Measurements from ENCODE around the gene PLCE1.

The PLCE1 gene

DNA sequence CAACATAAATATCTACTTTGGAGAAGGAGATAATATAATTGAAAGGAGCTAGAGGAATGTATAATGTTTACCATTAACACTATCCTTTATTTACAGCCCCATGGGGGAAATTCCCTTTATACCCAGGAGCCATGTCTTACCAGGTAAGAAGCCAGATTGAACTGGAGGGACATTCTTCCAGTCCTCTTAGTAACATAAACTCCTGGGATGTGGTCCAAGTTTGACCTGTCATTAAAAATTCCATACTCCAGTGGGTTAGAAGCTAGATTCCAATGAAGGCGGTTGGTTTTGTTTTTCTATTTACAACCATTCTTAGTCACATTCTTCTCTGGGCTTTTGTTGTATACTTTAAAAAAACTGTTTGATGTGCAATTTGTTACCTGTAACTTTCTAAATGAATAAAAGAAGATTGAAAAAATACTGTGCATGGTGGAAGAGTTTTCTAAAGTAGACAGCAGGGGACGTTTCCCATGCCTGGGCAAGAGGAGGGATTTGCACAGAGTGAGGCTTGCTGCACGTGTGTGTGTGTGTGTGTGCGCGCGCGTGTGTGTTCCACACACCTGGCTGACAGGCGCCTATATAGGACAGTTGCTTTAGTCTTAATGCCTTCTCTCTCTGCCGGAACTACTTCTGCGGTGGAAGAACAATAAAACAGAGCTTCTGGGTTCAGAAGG lies 2.0 kb downstream of the PLCE1 start:
- no peak overlapping the region for H3K9ac ChIP-seq (ENCODE audit: low read length)
- H3K9me3 ChIP-seq (ENCODE audit: control insufficient read depth, low read length) = no peaks in the 10 kb centered on the region
- H3K36me3 ChIP-seq (ENCODE audit: control insufficient read depth, insufficient read depth, low read length) = no peaks in the 10 kb centered on the region
- H3K4me3 ChIP-seq (ENCODE audit: low read length) = no peak overlapping the region
- H3K4me1 ChIP-seq (ENCODE audit: control insufficient read depth, insufficient read depth, low read length) = peaks cover 33% of the 10 kb centered on the region
- H3K27me3 ChIP-seq (ENCODE audit: control insufficient read depth, insufficient read depth, low read length) = peaks cover 6% of the 10 kb centered on the region

GRCh38 chr10:93996551-93996950 lies 2.8 kb downstream of the PLCE1 start:
- H3K4me3 ChIP-seq (ENCODE audit: low read length) = no peak overlapping the region
- H3K36me3 ChIP-seq (ENCODE audit: control insufficient read depth, insufficient read depth, low read length) = no peaks in the 10 kb centered on the region
- H3K9me3 ChIP-seq (ENCODE audit: control insufficient read depth, low read length) = no peaks in the 10 kb centered on the region
- no peak overlapping the region for H3K9ac ChIP-seq (ENCODE audit: low read length)
- H3K27me3 ChIP-seq (ENCODE audit: control insufficient read depth, insufficient read depth, low read length) = peaks cover 6% of the 10 kb centered on the region
- peaks cover 33% of the 10 kb centered on the region for H3K4me1 ChIP-seq (ENCODE audit: control insufficient read depth, insufficient read depth, low read length)

DNA sequence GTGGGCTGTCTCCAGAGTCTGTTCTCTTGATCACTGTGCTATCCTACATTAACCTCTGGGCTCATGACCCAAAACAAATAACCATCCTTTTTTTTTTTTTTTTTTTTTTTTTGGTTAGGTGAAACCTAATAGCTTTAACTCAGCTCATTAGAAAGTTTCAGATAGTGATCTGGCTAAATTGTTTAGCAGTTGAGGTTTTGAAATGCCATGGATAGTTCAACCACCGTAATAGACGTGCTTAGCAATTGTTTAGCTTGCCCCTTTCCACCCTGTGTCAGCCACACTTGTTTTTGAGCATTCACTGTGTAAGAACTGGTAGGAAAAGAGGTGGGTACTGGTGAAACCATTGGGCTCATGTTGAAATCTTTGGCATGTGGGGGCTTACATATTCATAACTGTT lies 3.8 kb downstream of the PLCE1 start:
- no peak overlapping the region for H3K9ac ChIP-seq (ENCODE audit: low read length)
- peaks cover 6% of the 10 kb centered on the region for H3K27me3 ChIP-seq (ENCODE audit: control insufficient read depth, insufficient read depth, low read length)
- no peaks in the 10 kb centered on the region for H3K9me3 ChIP-seq (ENCODE audit: control insufficient read depth, low read length)
- H3K4me3 ChIP-seq (ENCODE audit: low read length) = no peak overlapping the region
- no peaks in the 10 kb centered on the region for H3K36me3 ChIP-seq (ENCODE audit: control insufficient read depth, insufficient read depth, low read length)
- peaks cover 36% of the 10 kb centered on the region for H3K4me1 ChIP-seq (ENCODE audit: control insufficient read depth, insufficient read depth, low read length)

DNA sequence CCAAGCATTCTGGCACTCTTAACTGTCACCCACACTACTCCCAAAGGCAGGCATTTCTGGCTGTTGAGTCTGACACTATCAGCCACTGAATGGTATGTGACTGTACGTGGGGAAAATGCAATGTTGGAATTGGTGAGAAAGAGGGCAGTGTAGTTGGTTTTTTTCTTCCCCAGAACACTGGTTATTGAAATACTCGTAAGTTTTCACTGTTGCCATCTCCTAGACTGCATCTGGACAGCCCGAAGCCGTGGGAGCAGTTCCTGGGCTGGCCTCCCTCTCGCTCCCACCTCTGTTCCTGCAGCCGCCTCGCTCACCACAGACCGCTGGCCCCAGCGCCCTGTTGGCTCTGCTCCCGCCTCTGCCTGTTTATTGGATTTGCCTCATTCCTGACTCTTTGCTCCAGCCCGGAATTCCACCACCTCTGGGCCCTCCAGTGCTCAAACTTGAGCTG lies 5.7 kb downstream of the PLCE1 start:
- H3K9ac ChIP-seq (ENCODE audit: low read length) = peak overlapping the region; percentile 20
- no peaks in the 10 kb centered on the region for H3K9me3 ChIP-seq (ENCODE audit: control insufficient read depth, low read length)
- no peaks in the 10 kb centered on the region for H3K36me3 ChIP-seq (ENCODE audit: control insufficient read depth, insufficient read depth, low read length)
- peaks cover 26% of the 10 kb centered on the region for H3K4me1 ChIP-seq (ENCODE audit: control insufficient read depth, insufficient read depth, low read length)
- peaks cover 6% of the 10 kb centered on the region for H3K27me3 ChIP-seq (ENCODE audit: control insufficient read depth, insufficient read depth, low read length)
- H3K4me3 ChIP-seq (ENCODE audit: low read length) = no peak overlapping the region

DNA sequence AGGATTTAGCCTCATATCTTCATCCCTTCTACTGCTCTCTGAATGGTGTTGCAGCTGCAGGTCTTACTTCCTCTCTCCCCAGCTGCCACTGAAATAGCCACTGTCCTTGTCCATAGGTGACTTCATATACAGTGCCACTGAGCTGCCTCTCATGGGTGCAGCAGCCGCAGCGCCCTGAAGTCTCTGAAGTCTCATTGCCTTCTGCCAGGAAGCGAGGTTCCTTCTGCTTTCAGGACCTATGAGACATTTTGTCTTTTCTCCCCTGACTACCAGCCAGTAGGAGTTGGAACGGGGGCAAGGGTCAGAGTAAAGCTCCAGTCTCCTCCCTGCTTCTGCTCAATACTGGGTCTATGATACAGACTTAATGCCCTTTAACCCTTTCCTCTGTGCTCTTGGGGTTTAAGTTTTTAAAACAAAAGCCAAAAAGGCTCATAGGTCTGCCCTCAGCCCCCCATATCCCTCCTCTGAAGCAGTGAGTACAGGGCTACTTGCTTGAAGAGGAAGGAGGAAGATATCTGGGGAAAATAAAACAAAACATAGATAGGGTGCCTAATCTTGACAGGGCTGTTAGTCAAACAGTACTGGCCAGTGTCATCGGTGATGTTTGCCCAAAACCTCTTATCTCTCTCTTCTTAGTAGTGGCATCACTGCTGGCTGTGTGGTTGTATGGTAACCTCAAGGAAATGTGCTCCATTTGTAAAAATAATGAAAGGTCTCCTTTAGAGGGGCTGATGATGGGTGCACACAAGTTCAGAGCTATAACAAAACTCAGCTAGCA lies 7.1 kb downstream of the PLCE1 start:
- H3K4me3 ChIP-seq (ENCODE audit: low read length) = no peak overlapping the region
- H3K4me1 ChIP-seq (ENCODE audit: control insufficient read depth, insufficient read depth, low read length) = peaks cover 36% of the 10 kb centered on the region
- no peaks in the 10 kb centered on the region for H3K9me3 ChIP-seq (ENCODE audit: control insufficient read depth, low read length)
- no peaks in the 10 kb centered on the region for H3K27me3 ChIP-seq (ENCODE audit: control insufficient read depth, insufficient read depth, low read length)
- no peaks in the 10 kb centered on the region for H3K36me3 ChIP-seq (ENCODE audit: control insufficient read depth, insufficient read depth, low read length)
- H3K9ac ChIP-seq (ENCODE audit: low read length) = no peak overlapping the region

DNA sequence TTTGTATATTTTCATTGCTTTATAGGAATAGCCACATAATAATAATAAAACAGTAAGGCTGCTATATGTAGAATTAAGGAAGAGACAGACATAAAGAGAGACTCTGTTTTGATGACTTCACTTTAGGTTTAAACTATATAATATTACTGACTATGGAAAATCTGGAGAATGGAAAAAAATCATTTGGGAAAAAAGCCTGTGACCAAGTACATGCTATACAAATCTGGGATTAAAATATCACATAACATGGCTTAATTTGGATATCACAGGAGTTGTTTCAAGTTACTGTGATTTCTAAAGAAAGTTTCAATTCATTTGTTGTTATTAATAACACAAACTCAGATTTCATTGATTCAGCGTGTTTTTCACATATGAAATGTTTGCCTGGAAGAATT lies 7.7 kb downstream of the PLCE1 start:
- H3K36me3 ChIP-seq (ENCODE audit: control insufficient read depth, insufficient read depth, low read length) = no peaks in the 10 kb centered on the region
- no peak overlapping the region for H3K9ac ChIP-seq (ENCODE audit: low read length)
- no peaks in the 10 kb centered on the region for H3K9me3 ChIP-seq (ENCODE audit: control insufficient read depth, low read length)

GRCh38 chr10:94002156-94002555 lies 8.4 kb downstream of the PLCE1 start:
- Histone ChIP-seq H3K4me1 (ENCODE audit: control insufficient read depth, insufficient read depth, low read length) (peaks cover 48% of the 10 kb centered on the region), H3K9ac (ENCODE audit: low read length) (no peak overlapping the region), H3K4me3 (ENCODE audit: low read length) (no peak overlapping the region), H3K27me3 (ENCODE audit: control insufficient read depth, insufficient read depth, low read length) (no peaks in the 10 kb centered on the region), H3K36me3 (ENCODE audit: control insufficient read depth, insufficient read depth, low read length) (no peaks in the 10 kb centered on the region), H3K9me3 (ENCODE audit: control insufficient read depth, low read length) (no peaks in the 10 kb centered on the region)

More for the DNA sequence above, 7.7 kb downstream of the PLCE1 start:
- Histone ChIP-seq H3K4me1 (ENCODE audit: control insufficient read depth, insufficient read depth, low read length) (peaks cover 42% of the 10 kb centered on the region), H3K27me3 (ENCODE audit: control insufficient read depth, insufficient read depth, low read length) (no peaks in the 10 kb centered on the region), H3K4me3 (ENCODE audit: low read length) (no peak overlapping the region)

GRCh38 chr10:94003488-94003887 lies 9.8 kb downstream of the PLCE1 start:
- no peaks in the 10 kb centered on the region for H3K27me3 ChIP-seq (ENCODE audit: control insufficient read depth, insufficient read depth, low read length)
- no peak overlapping the region for H3K4me3 ChIP-seq (ENCODE audit: low read length)
- no peak overlapping the region for H3K9ac ChIP-seq (ENCODE audit: low read length)
- peaks cover 53% of the 10 kb centered on the region for H3K4me1 ChIP-seq (ENCODE audit: control insufficient read depth, insufficient read depth, low read length)
- no peaks in the 10 kb centered on the region for H3K9me3 ChIP-seq (ENCODE audit: control insufficient read depth, low read length)
- no peaks in the 10 kb centered on the region for H3K36me3 ChIP-seq (ENCODE audit: control insufficient read depth, insufficient read depth, low read length)

- peaks cover 53% of the 10 kb centered on the region for H3K4me1 ChIP-seq (ENCODE audit: control insufficient read depth, insufficient read depth, low read length)
- no peaks in the 10 kb centered on the region for H3K27me3 ChIP-seq (ENCODE audit: control insufficient read depth, insufficient read depth, low read length)
- no peak overlapping the region for H3K9ac ChIP-seq (ENCODE audit: low read length)
- H3K36me3 ChIP-seq (ENCODE audit: control insufficient read depth, insufficient read depth, low read length) = no peaks in the 10 kb centered on the region
- no peaks in the 10 kb centered on the region for H3K9me3 ChIP-seq (ENCODE audit: control insufficient read depth, low read length)
- no peak overlapping the region for H3K4me3 ChIP-seq (ENCODE audit: low read length)
Observed at GRCh38 chr10:94005050-94005449, 11.3 kb downstream of the PLCE1 start.

DNA sequence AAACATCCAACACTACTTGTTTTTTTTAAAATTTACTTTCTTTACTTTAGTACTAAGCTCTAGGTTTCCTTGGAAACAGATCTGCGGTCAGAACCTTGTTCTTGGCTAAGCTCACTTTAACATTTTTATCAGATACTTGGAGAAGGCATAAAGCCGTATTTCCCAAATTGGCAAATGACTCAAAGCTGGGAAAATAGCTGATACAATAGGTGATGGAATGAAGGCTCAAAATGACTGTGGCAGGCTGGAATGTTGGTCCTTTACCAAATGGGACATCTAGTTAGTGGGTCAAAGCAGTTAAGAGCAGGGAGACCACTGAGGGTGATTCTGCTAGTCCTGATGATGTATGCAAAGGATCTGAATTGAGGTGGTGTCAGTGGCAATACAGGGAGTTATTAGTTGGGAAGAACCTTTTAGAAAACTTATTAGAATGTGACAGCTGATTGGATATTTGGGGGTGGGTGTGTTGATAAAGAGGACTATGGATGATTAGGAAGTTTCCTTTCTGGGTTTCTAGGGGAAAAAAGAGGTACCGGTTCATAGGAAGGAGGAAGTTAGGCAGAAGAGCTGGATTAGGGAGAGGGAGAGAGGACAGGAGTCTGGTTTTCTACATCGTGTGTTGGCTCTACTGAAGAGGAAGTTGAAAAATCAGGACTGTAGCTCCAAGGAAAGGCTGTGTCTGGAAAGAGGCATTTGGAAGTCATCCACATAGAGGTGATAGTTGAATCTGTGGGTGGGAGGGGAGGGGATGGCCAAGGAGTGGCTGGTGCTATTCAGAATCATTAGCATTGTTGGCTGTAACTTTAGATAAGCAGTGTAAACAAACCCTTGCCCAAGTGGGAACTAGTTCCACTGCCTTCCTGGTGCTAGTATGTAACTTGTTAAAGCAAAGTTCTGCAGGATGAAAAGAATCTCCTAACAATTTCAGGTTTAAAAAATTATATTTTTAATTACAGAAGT lies 13.1 kb downstream of the PLCE1 start:
- no peaks in the 10 kb centered on the region for H3K9me3 ChIP-seq (ENCODE audit: control insufficient read depth, low read length)
- H3K4me1 ChIP-seq (ENCODE audit: control insufficient read depth, insufficient read depth, low read length) = peaks cover 35% of the 10 kb centered on the region
- no peaks in the 10 kb centered on the region for H3K36me3 ChIP-seq (ENCODE audit: control insufficient read depth, insufficient read depth, low read length)
- H3K27me3 ChIP-seq (ENCODE audit: control insufficient read depth, insufficient read depth, low read length) = no peaks in the 10 kb centered on the region
- no peak overlapping the region for H3K4me3 ChIP-seq (ENCODE audit: low read length)
- no peak overlapping the region for H3K9ac ChIP-seq (ENCODE audit: low read length)

- Histone ChIP-seq H3K4me3 (ENCODE audit: low read length) (no peak overlapping the region), H3K36me3 (ENCODE audit: control insufficient read depth, insufficient read depth, low read length) (no peaks in the 10 kb centered on the region), H3K9me3 (ENCODE audit: control insufficient read depth, low read length) (no peaks in the 10 kb centered on the region), H3K4me1 (ENCODE audit: control insufficient read depth, insufficient read depth, low read length) (peaks cover 45% of the 10 kb centered on the region), H3K27me3 (ENCODE audit: control insufficient read depth, insufficient read depth, low read length) (no peaks in the 10 kb centered on the region), H3K9ac (ENCODE audit: low read length) (no peak overlapping the region)
Observed at GRCh38 chr10:94008526-94008925, 14.8 kb downstream of the PLCE1 start.

- Histone ChIP-seq H3K9me3 (ENCODE audit: control insufficient read depth, low read length) (no peaks in the 10 kb centered on the region), H3K9ac (ENCODE audit: low read length) (no peak overlapping the region), H3K36me3 (ENCODE audit: control insufficient read depth, insufficient read depth, low read length) (no peaks in the 10 kb centered on the region), H3K27me3 (ENCODE audit: control insufficient read depth, insufficient read depth, low read length) (no peaks in the 10 kb centered on the region), H3K4me1 (ENCODE audit: control insufficient read depth, insufficient read depth, low read length) (peaks cover 52% of the 10 kb centered on the region), H3K4me3 (ENCODE audit: low read length) (no peak overlapping the region)
Observed at GRCh38 chr10:94010116-94010515, 16.4 kb downstream of the PLCE1 start.

Measured in mucosa of stomach (tissue), 1 donor.